Measurements from ENCODE around the gene RSPH9.

The RSPH9 gene

GRCh38 chr6:43669050-43669921, 24.4 kb downstream of the RSPH9 start:
- H3K4me3 ChIP-seq (ENCODE audit: low read length): no peak overlapping the region
- H3K27ac ChIP-seq (ENCODE audit: low read depth, low read length): no peak overlapping the region
- H4K20me1 ChIP-seq (ENCODE audit: control insufficient read depth, insufficient read depth, low read depth, low read length): no peaks in the 10 kb centered on the region
- peaks cover 14% of the 10 kb centered on the region for H3K4me1 ChIP-seq (ENCODE audit: control insufficient read depth, low read length)
- no peak for TF ChIP-seq CTCF (IDR thresholded peaks at IDR 0.05; ENCODE audit: low read depth, low read length, poor library complexity, severe bottlenecking)
- no peak for TF ChIP-seq EZH2phosphoT487 (IDR thresholded peaks at IDR 0.05; ENCODE audit: borderline replicate concordance, low read length)
- no peaks in the 10 kb centered on the region for H3K9me2 ChIP-seq (replicated peaks; ENCODE audit: control insufficient read depth, low read length)
- H3K9me3 ChIP-seq (ENCODE audit: control insufficient read depth, insufficient read depth, low read length): no peaks in the 10 kb centered on the region
- no peaks in the 10 kb centered on the region for H3F3A ChIP-seq (ENCODE audit: control insufficient read depth, insufficient read depth)
- peaks cover 29% of the 10 kb centered on the region for H3K36me3 ChIP-seq (ENCODE audit: control insufficient read depth, low read length)
- H3K4me2 ChIP-seq (ENCODE audit: low read length): no peak overlapping the region
- no peaks in the 10 kb centered on the region for H3K27me3 ChIP-seq (ENCODE audit: control insufficient read depth, low read length)
- H3K79me2 ChIP-seq (ENCODE audit: control insufficient read depth, low read length): no peaks in the 10 kb centered on the region

GRCh38 chr6:43669922-43670622, 25.2 kb downstream of the RSPH9 start:
- no peaks in the 10 kb centered on the region for H3F3A ChIP-seq (ENCODE audit: control insufficient read depth, insufficient read depth)
- no peaks in the 10 kb centered on the region for H3K9me3 ChIP-seq (ENCODE audit: control insufficient read depth, insufficient read depth, low read length)
- no peaks in the 10 kb centered on the region for H3K27me3 ChIP-seq (ENCODE audit: control insufficient read depth, low read length)
- H3K4me1 ChIP-seq (ENCODE audit: control insufficient read depth, low read length): peaks cover 14% of the 10 kb centered on the region
- no peaks in the 10 kb centered on the region for H3K9me2 ChIP-seq (replicated peaks; ENCODE audit: control insufficient read depth, low read length)
- H3K4me2 ChIP-seq (ENCODE audit: low read length): no peak overlapping the region
- TF ChIP-seq EZH2phosphoT487 (IDR thresholded peaks at IDR 0.05; ENCODE audit: borderline replicate concordance, low read length): no peak
- no peak for TF ChIP-seq CTCF (IDR thresholded peaks at IDR 0.05; ENCODE audit: low read depth, low read length, poor library complexity, severe bottlenecking)
- no peak overlapping the region for H3K4me3 ChIP-seq (ENCODE audit: low read length)
- H3K36me3 ChIP-seq (ENCODE audit: control insufficient read depth, low read length): peaks cover 37% of the 10 kb centered on the region
- no peaks in the 10 kb centered on the region for H3K79me2 ChIP-seq (ENCODE audit: control insufficient read depth, low read length)
- H3K27ac ChIP-seq (ENCODE audit: low read depth, low read length): no peak overlapping the region
- H4K20me1 ChIP-seq (ENCODE audit: control insufficient read depth, insufficient read depth, low read depth, low read length): no peaks in the 10 kb centered on the region

- no peak overlapping the region for H3K4me2 ChIP-seq (ENCODE audit: low read length)
- no peak overlapping the region for H3K27ac ChIP-seq (ENCODE audit: low read depth, low read length)
These were observed 25.8 kb downstream of the RSPH9 start for GRCh38 chr6:43670623-43670986.

More at GRCh38 chr6:43670623-43670986, 25.8 kb downstream of the RSPH9 start:
- H3F3A ChIP-seq (ENCODE audit: control insufficient read depth, insufficient read depth): no peaks in the 10 kb centered on the region
- no peaks in the 10 kb centered on the region for H3K9me2 ChIP-seq (replicated peaks; ENCODE audit: control insufficient read depth, low read length)
- H3K27me3 ChIP-seq (ENCODE audit: control insufficient read depth, low read length): no peaks in the 10 kb centered on the region
- no peaks in the 10 kb centered on the region for H3K9me3 ChIP-seq (ENCODE audit: control insufficient read depth, insufficient read depth, low read length)
- H3K4me1 ChIP-seq (ENCODE audit: control insufficient read depth, low read length): peaks cover 14% of the 10 kb centered on the region
- TF ChIP-seq EZH2phosphoT487 (IDR thresholded peaks at IDR 0.05; ENCODE audit: borderline replicate concordance, low read length) (no peak), CTCF (IDR thresholded peaks at IDR 0.05; ENCODE audit: low read depth, low read length, poor library complexity, severe bottlenecking) (no peak)
- no peaks in the 10 kb centered on the region for H4K20me1 ChIP-seq (ENCODE audit: control insufficient read depth, insufficient read depth, low read depth, low read length)
- peaks cover 42% of the 10 kb centered on the region for H3K36me3 ChIP-seq (ENCODE audit: control insufficient read depth, low read length)
- H3K4me3 ChIP-seq (ENCODE audit: low read length): no peak overlapping the region
- no peaks in the 10 kb centered on the region for H3K79me2 ChIP-seq (ENCODE audit: control insufficient read depth, low read length)

All from DOHH2 (cell line).